GM18867 (cell line): ENCODE results near the gene UBE2Q1.

Experiments used
- ATAC-seq: cut with Tn5 transposase; IDR thresholded peaks from one replicate; pipeline ENCODE4 v1.9.1; 2021; ENCODE audit warnings: mild to moderate bottlenecking, moderate library complexity; ENCODE audit not compliant: unreplicated experiment

Gene UBE2Q1

DNA sequence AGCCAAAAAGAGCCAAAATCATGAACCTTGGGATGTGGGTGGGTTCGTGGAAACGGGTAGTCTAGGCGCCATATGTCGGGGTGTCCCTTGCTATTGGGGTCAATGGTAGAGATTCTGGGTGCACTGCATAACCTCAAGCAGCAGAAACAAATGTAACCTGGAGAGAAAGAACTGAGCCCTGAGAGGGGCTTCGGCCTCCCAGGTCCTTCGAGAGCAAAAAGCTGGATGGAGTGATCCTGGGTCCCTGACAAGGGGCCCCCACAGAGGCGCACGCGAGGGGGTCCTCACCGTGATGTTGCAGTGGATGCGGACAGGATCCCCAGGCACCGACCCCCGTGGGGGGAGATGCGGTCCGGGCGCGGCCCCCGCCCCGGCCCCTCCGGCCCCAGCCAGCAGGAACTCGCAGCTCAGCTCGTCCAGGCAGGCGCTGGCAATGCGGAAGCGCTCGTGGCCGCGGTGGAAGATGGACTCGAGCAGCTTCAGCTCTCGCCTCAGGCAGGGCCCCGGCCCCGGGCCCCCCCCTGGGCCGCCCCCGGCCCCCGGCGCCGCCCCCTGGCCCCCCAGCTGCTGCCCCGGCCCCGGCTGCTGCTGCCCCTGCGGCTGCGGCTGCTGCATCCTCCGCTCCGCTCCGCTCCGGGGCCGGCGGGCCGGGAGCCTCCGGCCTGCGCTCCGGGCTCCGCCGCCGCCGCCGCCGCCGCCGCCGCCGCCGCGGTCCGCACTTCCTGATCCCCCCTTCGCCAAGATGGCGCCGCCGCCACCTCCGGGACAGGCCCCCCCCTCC lies at the start of gene UBE2Q1:
Gene UBE2Q1 (minus strand): TSS at position 724 of the 781 bp plus-strand sequence. CDS start 109 bp downstream, at position 615.
- ATAC-seq, result peak; percentile 15

DNA sequence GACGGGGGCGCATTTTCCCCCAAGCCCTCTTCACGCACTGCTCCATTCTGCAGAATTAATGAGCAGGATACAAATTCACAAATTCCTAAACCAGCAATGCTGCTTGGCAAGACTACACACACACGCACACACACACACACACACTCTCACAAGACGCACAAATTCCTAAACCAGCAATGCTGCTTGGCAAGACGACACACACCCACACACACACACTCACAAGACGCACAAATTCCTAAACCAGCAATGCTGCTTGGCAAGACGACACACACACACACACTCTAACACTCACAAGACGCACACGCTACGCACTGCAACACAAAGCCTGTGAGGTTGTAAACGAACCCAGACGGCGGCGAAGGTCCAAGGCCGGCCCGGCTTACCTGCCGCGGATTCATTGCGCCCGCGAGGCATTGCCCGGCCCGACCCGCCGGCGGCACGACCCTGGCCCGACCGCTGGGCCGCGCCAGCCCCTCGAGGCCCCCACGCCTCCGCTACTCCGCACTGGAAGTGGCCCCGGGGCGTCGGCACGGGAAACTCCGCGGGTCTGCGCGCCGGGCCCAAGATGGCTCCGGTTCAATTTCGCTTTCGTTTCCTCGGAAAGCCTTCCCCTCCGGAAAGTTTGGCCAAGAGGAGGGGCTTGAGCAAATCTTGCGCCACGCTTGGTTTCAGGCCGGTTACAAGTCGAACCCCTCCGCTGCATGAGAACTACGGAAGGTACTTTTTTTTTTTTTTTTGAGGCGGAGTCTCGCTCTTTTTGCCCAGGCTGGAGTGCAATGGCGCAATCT lies 49.3 kb upstream of the UBE2Q1 start, which contains the start of gene ADAR:
Gene ADAR (minus strand): TSS at position 578 of the 788 bp plus-strand sequence. CDS start 180 bp downstream, at position 398.
- peak; percentile 67 for ATAC-seq

DNA sequence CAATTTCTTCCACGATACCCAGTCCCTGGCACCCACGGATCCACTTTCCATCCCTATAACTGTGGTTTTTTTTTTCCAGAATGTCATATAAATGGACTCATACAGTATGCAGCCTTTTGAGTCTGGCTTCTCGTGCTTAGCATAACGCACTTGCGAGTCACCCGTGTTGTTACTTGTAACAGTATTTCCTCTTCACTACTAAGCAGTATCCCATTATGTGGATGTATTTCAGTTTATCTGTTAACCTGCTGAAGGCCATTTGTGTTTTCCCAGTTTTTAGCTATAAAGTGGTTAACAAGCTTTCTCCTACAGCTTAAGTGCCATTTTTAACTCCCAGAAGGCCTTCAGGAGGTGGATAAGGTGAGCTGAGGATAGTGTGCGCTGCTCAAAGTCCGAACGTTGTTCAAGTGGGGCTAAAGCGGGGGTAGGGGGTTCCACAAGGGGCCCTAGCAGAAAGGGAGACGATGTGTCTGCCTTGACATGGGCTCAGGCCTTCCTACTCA lies 48.7 kb upstream of the UBE2Q1 start:
- ATAC-seq, result no peak

GRCh38 chr1:154605534-154605933 lies 47.1 kb upstream of the UBE2Q1 start:
- ATAC-seq, result no peak

GRCh38 chr1:154603317-154603716 lies 44.9 kb upstream of the UBE2Q1 start:
- ATAC-seq, result no peak

- no peak for ATAC-seq
These were observed 41.2 kb upstream of the UBE2Q1 start for GRCh38 chr1:154599658-154600057.

GRCh38 chr1:154598871-154599635 lies 40.6 kb upstream of the UBE2Q1 start:
- ATAC-seq, result no peak

DNA sequence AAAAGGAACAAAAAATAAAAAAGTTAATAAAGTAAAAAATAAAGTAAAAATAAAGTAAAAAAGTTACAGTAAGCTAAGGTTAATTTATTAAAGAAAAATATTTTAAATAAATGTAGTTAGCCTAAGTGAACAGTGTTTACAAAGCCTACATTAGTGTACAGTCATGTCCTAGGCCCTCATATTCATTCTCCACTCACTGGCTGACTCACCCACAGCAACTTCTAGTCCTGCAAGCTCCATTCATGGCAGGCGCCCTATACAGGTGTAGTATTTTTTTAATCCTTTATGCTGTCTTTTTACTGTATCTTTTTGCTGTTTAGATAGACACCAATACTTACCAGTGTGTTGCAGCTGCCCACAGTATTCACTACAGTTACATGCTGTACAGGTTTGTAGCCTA lies 37.2 kb upstream of the UBE2Q1 start:
- no peak for ATAC-seq

- no peak for ATAC-seq
These were observed 36.3 kb upstream of the UBE2Q1 start for GRCh38 chr1:154594811-154595210.

DNA sequence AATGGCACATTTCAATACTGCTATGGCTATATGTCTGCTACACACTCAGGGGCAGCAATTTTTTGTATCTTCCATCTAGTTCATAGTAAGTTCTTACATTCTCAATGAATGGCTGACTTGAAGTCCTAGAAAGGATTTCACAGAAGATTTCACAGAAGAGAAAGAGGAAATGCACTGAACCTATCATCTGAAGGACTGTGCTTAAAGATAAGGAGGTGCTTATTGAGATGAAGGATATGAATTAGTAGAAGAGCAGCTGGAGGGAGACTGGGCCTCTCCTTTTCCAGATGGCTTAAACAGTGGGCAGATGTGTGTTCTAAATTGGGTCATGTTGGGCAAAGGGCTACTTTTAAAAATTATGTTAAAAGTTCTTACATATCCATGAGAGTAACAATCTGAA lies 34.9 kb upstream of the UBE2Q1 start:
- no peak for ATAC-seq

DNA sequence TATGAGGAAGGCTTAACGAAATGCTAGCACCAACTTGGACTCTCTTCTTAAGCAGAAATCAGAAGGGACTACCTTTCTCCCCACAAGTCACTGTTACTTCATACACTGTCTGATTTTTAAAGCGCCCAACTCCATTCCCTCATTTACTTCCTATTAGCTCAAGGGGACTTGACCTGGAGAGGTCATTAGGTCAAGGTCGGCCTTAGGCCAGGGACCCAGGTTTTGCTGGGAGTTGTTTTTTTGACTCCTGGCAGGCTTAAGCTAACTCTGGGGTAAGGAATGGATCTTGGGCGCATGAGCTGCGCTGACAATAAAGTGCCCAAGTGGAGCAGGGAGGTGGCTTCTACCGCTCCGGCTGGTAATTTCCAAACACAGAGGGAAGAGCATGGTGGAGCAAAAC lies 32.7 kb upstream of the UBE2Q1 start:
- no peak for ATAC-seq

DNA sequence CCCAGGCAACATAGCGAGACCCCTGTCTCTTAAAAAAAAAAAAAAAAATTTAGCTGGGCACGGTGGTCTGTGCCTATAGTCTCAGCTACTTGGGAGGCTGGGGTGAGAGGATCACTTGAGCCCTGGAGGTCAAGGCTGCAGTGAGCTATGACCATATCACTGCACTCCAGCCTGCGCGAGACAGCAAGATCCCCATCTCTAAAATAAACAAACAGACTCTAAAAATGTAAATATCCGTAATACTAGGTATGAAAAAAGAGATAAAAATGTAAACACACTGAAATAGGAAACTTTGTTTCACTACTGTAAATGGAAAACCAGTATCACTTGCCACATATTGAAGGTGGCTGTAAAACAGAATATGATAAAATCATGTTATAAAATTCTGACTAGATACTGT lies 32.3 kb upstream of the UBE2Q1 start:
- no peak for ATAC-seq

- ATAC-seq, result no peak
These were observed 31.3 kb upstream of the UBE2Q1 start for GRCh38 chr1:154589780-154590179.

DNA sequence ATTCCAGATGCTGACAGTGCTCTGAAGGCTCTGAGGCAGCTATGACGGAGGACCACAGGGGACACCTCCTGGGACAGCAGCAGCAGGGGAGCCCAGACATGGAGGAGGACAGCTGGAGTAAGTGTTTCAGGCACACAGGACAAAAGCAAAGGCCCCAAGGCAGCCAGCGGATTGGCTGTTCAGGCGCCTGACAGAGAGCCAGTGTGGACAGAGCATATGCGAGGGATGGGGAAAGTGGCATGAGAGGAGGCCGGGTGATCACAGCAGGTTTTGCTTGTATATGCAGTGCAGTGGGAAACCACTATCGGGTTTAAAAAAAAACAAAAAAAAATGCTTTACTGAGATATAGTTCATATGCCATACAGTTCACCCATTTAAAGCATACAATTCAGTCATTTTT lies 28.2 kb upstream of the UBE2Q1 start:
- no peak for ATAC-seq

GRCh38 chr1:154586231-154586630 lies 27.8 kb upstream of the UBE2Q1 start:
- ATAC-seq, result no peak

DNA sequence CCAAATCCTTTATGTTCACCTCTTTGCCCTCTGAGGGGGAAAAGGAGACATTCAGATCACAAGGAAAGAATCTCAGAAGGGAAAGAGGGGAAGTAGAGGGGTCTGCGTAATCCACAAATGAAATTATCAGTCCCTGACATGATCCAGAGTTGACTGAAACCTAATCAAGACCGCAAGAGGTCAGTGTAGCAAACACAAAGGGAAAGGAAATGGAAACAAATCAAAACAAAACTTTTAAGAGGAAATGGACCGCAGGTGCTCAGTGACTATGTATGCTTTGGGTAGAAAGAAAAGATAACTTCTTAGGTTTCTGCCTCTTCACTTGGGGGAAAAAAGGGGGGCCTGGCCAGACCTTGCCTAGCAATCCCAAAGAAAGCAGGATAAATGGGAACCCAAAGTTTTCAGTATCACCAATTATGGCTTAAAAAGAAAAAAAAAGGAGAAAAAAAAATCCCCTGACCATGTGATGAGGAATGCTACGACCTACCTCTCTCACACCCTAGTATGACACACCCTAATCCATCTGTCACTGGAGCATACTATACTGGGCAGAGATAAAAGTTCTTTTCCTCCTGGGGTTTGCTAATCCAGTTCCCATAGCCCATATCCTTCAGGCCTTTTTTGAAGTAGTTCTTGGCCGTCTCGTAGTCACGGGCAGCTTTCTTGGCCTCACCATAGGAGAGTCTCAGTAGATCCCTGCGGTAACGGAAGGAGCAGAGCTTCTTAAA lies 26.0 kb upstream of the UBE2Q1 start:
- no peak for ATAC-seq

DNA sequence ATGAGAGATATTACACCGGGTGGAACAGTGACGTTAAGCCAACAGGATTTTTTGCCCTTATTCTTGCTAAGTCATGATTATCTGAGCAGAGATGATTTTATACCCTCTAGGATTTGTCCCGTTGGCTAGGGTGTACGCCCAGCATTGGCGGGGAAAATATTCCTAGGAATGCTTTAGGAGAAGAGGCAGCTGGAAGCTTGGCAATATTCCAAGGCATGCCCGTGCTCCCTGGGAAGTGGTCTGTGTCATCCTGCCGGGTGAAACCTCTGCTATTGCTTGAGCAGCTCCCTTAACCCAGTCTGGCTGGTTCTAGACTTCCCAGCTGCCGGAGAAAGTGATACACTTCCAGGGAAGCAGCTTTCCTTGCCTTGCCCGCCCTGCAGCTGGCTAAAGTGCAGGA lies 25.3 kb upstream of the UBE2Q1 start:
- no peak for ATAC-seq

DNA sequence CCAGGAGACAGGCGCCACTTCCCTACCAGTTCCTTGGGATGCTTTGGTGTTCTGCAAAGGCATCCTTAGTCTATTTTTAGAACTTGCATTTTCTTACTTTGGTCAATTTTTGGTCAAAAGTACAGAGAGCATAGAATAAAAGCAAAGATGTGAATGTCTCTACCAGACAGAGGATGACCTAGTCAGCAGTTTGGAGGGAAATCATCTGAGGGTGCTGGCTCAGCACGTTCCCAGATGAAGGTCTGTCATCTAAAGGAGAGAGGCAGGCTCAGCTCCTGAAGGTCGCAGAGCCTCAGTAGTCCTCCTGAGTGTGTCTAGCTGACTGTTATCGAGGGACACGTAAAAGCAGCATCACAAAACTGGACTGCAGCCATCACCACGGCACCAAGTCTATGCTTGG lies 24.4 kb upstream of the UBE2Q1 start:
- ATAC-seq, result no peak

- ATAC-seq, result no peak
These were observed 23.3 kb upstream of the UBE2Q1 start for GRCh38 chr1:154581766-154582165.

DNA sequence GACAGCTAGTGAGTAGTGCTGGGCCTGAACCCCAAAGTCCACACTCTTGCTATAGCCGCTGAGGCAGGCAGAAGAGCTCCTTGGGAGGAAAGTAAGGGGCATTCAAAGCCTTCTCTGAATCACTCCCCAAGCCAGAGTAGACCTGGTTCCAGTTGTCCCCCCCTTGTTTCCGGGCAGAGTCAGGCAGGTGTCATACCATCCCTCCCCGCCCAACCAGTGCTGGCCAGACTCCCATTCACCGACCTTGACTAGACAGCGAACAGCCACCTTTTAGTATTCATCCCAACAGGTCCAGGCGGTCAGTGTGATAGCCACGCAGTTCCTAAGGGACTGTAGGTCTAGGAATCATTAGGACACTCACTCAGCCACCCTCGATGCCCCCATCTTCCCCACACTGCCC lies 20.9 kb upstream of the UBE2Q1 start:
- ATAC-seq, result no peak

GRCh38 chr1:154578058-154578418 lies 19.6 kb upstream of the UBE2Q1 start:
- no peak for ATAC-seq
